Measurements from ENCODE around the gene INTS1. TPM values are rescaled to one million over a fixed set of nuclear protein-coding genes. Genes with fewer than 3 reads are reported as not detected.
A peak's percentile ranks its signal among the peaks of the same experiment; 100 is the strongest.

INTS1 gene
- total RNA-seq, 2 experiments from 2014 or later: 91.0 to 91.5 TPM

DNA sequence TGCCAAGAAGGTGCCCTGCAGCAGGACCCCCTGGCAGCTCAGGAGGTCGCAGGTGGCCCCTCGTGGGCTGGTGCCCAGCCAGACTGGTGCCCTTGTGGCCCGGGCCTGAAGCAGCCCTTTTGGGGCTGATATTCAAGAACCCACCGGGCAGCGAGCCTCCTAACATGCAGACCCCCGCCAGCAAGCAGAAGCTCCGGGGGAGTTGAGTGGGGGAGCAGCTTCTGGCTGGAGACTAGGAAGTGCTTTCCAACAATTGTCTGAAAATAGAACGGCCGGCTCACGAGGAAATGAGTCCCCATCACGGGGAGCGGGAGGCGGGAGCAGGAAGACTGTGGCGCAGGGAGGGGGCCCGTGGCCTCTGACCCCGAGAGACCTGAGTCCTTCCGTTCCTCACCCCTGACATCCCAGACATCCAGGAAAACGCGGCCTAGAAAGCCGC, 9.5 kb upstream of the INTS1 start:
- Histone ChIP-seq H3K27ac (ENCODE audit: low read depth in 1 of 2, low read length in 2 of 2) (no peak overlapping the region), H3K27me3 (ENCODE audit: control insufficient read depth in 1 of 2, insufficient read depth in 2 of 2, low read length in 2 of 2) (no peaks in the 10 kb centered on the region), H3K4me1 (ENCODE audit: insufficient read depth, low read length) (peaks cover 32% of the 10 kb centered on the region), H3K4me3 (ENCODE audit: low read length) (no peak overlapping the region), H3K36me3 (ENCODE audit: insufficient read depth, low read length) (no peaks in the 10 kb centered on the region), H3K9me3 (ENCODE audit: control insufficient read depth in 1 of 2, insufficient read depth in 1 of 2, low read length in 2 of 2) (peaks cover 0 to 3% of the 10 kb centered on the region in 2 experiments)
- Mint-ChIP-seq H3K4me1 (ENCODE audit: low read depth) (peaks cover 27% of the 10 kb centered on the region), H3K36me3 (ENCODE audit: low read depth) (no peaks in the 10 kb centered on the region), H3K4me3 (no peak overlapping the region), H3K9me3 (no peaks in the 10 kb centered on the region), H3K27me3 (no peaks in the 10 kb centered on the region), H3K27ac (peak overlapping the region; percentile 75)
- DNase-seq (peak in 2 of 14 experiments; percentile 8 to 39), ATAC-seq (ENCODE audit: poor library complexity) (no peak)
- POLR2A ChIA-PET: no interaction called here
- intact Hi-C loops (cut with DNase I, micrococcal nuclease): loop anchor here in 1 of 2 experiments (2.0 kb wide), 1 partner anchor 15 kb away; no protein-coding TSS in a partner anchor
- TF ChIP-seq, protein P1, sequence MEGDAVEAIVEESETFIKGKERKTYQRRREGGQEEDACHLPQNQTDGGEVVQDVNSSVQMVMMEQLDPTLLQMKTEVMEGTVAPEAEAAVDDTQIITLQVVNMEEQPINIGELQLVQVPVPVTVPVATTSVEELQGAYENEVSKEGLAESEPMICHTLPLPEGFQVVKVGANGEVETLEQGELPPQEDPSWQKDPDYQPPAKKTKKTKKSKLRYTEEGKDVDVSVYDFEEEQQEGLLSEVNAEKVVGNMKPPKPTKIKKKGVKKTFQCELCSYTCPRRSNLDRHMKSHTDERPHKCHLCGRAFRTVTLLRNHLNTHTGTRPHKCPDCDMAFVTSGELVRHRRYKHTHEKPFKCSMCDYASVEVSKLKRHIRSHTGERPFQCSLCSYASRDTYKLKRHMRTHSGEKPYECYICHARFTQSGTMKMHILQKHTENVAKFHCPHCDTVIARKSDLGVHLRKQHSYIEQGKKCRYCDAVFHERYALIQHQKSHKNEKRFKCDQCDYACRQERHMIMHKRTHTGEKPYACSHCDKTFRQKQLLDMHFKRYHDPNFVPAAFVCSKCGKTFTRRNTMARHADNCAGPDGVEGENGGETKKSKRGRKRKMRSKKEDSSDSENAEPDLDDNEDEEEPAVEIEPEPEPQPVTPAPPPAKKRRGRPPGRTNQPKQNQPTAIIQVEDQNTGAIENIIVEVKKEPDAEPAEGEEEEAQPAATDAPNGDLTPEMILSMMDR (IDR thresholded peaks at IDR 0.05): no peak
- CTCF ChIA-PET: interaction anchor here (1.4 kb wide), 1 partner anchor 39 kb away, joined by 4 read pairs; no protein-coding TSS in a partner anchor

DNA sequence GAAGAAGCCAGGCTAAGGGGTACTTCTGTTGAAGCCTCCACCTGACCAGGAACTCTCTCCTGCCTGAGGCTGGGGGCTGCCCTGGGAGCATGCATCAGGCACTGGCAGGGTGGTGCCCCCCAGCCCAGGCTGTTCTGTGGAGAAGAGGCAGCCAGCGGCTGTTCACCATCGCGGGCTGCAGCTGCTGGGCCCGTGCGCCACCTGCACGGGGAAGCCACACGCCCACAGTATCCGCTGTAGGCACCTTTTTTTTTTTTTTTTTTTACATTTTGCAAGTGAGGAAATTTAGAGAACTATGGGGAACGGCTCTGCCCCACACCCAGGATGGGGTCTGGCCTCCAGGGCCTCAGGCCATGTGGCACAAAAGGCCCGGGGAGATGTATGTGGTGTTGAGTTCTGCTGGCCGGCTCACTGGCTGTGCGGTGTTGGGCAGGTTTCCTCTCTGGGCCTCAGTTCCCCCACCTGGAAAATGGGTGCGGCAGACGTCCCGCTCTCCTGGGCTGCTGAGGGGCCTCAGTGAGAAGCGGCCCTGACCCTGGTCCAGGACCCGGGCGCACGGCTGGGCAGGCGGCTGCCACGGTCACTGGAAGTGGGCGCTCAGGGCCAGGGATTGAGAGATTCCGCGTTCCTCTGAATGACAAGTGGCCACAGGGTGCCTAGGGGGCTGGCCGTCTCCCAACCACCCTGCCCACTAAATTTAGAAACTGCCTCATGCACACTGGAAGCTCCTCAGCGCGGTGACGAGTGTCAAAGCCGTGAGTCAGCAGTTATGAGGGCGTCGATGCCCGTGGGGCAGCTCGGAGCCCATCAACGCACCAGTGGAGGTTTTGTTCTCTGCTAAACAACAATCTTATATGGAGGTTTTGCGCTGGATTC, 8.8 kb upstream of the INTS1 start:
- CTCF ChIA-PET: interaction anchor here (0.6 to 1.4 kb wide), 2 partner anchors 26 to 39 kb away, joined by 3 to 4 read pairs; no protein-coding TSS in a partner anchor
- POLR2A ChIA-PET: interaction anchor here (1.1 kb wide), 1 partner anchor 17 kb away, joined by 6 read pairs; the partner anchor contains the start of gene MAFK
- intact Hi-C loops (cut with DNase I, micrococcal nuclease): loop anchor here in 1 of 2 experiments (2.0 kb wide), 1 partner anchor 16 kb away; no protein-coding TSS in a partner anchor

More for the DNA sequence above, 8.8 kb upstream of the INTS1 start:
- ATAC-seq (ENCODE audit: poor library complexity) (peak; percentile 94), DNase-seq (peak; percentile 31 to 76 (median 56))
- H3K4me3 Mint-ChIP-seq: peak overlapping the region; percentile 59
- Histone ChIP-seq H3K27me3 (ENCODE audit: control insufficient read depth in 1 of 2, insufficient read depth in 2 of 2, low read length in 2 of 2) (no peaks in the 10 kb centered on the region), H3K9me3 (ENCODE audit: control insufficient read depth in 1 of 2, insufficient read depth in 1 of 2, low read length in 2 of 2) (no peaks in the 10 kb centered on the region), H3K27ac (ENCODE audit: low read depth in 1 of 2, low read length in 2 of 2) (peak overlapping the region in 1 of 2 donors; percentile 21), H3K36me3 (ENCODE audit: insufficient read depth, low read length) (no peaks in the 10 kb centered on the region), H3K4me3 (ENCODE audit: low read length) (peak overlapping the region; percentile 19), H3K4me1 (ENCODE audit: insufficient read depth, low read length) (peaks cover 36% of the 10 kb centered on the region)
- no peaks in the 10 kb centered on the region for H3K27me3 Mint-ChIP-seq
- H3K36me3 Mint-ChIP-seq (ENCODE audit: low read depth): no peaks in the 10 kb centered on the region
- no peaks in the 10 kb centered on the region for H3K9me3 Mint-ChIP-seq
- peaks cover 32% of the 10 kb centered on the region for H3K4me1 Mint-ChIP-seq (ENCODE audit: low read depth)
- TF ChIP-seq, protein P1 (IDR thresholded peaks at IDR 0.05): no peak
- peak overlapping the region; percentile 75 for H3K27ac Mint-ChIP-seq
